ENCODE results near the gene HOXB9.

DNA sequence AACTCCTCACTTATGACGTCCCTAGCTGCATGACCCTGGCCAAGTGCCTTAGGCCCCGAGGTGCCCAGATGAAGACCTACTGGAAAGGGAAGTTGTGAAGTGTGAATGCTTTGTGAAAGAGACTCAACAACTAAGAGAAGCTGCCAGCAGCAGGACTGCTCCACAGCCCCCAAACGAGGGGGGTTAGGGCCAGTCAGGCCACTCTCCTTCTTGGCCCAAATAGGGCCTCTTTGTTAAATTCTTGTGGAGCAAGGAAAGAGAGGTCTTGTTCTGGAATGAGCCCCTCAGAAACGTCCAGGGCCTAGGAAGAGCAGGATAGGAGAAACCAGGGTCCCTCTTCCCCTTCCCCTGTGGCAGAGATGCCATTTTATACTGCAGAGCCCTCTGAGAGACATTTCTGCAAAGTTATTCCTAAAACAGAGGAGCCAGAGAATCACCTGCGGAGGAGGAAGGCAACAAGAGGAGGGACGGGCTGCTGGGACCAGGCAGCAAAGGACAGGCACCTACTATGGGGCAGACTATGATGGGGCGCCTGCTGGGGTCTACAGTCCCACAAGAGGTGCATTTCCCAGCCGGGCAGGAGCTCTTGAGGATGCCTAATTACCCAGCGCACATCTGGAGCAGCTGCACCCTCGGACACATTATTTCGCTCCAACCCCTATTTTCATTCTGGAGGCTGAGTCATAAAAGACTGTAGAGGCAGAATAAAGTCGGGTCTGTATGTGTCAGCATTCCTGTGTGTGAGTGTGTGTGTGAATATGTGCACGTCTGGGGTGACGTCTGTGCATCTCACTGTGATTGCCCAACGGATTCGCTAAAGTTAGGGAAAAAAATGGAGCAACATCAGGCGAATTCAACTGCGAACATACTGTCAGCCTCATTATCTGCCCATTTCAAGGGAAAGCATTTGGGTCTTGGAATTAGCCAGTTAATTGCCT is 11.4 kb upstream of the HOXB9 start:
- TF ChIP-seq, protein P1, sequence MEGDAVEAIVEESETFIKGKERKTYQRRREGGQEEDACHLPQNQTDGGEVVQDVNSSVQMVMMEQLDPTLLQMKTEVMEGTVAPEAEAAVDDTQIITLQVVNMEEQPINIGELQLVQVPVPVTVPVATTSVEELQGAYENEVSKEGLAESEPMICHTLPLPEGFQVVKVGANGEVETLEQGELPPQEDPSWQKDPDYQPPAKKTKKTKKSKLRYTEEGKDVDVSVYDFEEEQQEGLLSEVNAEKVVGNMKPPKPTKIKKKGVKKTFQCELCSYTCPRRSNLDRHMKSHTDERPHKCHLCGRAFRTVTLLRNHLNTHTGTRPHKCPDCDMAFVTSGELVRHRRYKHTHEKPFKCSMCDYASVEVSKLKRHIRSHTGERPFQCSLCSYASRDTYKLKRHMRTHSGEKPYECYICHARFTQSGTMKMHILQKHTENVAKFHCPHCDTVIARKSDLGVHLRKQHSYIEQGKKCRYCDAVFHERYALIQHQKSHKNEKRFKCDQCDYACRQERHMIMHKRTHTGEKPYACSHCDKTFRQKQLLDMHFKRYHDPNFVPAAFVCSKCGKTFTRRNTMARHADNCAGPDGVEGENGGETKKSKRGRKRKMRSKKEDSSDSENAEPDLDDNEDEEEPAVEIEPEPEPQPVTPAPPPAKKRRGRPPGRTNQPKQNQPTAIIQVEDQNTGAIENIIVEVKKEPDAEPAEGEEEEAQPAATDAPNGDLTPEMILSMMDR (IDR thresholded peaks at IDR 0.05; ENCODE audit: insufficient read depth, low read length) = no peak
- TF ChIP-seq POLR2AphosphoS5 (IDR thresholded peaks at IDR 0.05; ENCODE audit: low read depth) (no peak), GABPA (IDR thresholded peaks at IDR 0.05; ENCODE audit: low read depth) (no peak), SPI1 (IDR thresholded peaks at IDR 0.05; ENCODE audit: borderline replicate concordance, low read depth) (no peak)
- TF ChIP-seq, protein P2, sequence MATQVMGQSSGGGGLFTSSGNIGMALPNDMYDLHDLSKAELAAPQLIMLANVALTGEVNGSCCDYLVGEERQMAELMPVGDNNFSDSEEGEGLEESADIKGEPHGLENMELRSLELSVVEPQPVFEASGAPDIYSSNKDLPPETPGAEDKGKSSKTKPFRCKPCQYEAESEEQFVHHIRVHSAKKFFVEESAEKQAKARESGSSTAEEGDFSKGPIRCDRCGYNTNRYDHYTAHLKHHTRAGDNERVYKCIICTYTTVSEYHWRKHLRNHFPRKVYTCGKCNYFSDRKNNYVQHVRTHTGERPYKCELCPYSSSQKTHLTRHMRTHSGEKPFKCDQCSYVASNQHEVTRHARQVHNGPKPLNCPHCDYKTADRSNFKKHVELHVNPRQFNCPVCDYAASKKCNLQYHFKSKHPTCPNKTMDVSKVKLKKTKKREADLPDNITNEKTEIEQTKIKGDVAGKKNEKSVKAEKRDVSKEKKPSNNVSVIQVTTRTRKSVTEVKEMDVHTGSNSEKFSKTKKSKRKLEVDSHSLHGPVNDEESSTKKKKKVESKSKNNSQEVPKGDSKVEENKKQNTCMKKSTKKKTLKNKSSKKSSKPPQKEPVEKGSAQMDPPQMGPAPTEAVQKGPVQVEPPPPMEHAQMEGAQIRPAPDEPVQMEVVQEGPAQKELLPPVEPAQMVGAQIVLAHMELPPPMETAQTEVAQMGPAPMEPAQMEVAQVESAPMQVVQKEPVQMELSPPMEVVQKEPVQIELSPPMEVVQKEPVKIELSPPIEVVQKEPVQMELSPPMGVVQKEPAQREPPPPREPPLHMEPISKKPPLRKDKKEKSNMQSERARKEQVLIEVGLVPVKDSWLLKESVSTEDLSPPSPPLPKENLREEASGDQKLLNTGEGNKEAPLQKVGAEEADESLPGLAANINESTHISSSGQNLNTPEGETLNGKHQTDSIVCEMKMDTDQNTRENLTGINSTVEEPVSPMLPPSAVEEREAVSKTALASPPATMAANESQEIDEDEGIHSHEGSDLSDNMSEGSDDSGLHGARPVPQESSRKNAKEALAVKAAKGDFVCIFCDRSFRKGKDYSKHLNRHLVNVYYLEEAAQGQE (IDR thresholded peaks at IDR 0.05; ENCODE audit: insufficient replicate concordance, low read depth) = no peak
